Neutrophil (primary cell): Measurements from ENCODE around the gene FAM3B.
"Not testable (repeated sequence)": the region's sequence is repeated elsewhere in the genome, so short reads cannot be mapped to it uniquely, and the experiment has no call there.

Source experiments
- H3K27ac ChIP-seq: fragments of 200-600 bp; sonication (generic); 2 replicates; pipeline ENCODE4 v1.5.1; 2016; ENCODE audit warnings: mild to moderate bottlenecking, moderate library complexity
- H3K27me3 ChIP-seq: fragments of 200-600 bp; sonication (generic); 2 replicates; pipeline ENCODE4 v1.6.0; 2016; ENCODE audit warnings: mild to moderate bottlenecking
- H3K36me3 ChIP-seq: fragments of 200-600 bp; sonication (generic); 2 replicates; pipeline ENCODE4 v1.5.1; 2017
- H3K4me1 ChIP-seq, 2 experiments: fragments of 200-600 bp in 1 of 2; sonication (generic) in 1 of 2; 1 replicate in 1 of 2; 2 replicates in 1 of 2; pipeline versions ENCODE4 v1.5.1 to v1.6.1; 2013 to 2016; ENCODE audit warnings: low read depth in 1 of 2, low read length in 1 of 2, mild to moderate bottlenecking in 1 of 2, moderate library complexity in 1 of 2; ENCODE audit not compliant: control insufficient read depth in 1 of 2, insufficient read depth in 1 of 2
- H3K4me3 ChIP-seq, 2 experiments: fragments of 200-600 bp in 1 of 2; sonication (generic) in 1 of 2; 1 replicate in 1 of 2; 2 replicates in 1 of 2; pipeline ENCODE4 v1.5.1; 2013 to 2016; ENCODE audit warnings: low read depth in 1 of 2, low read length in 1 of 2, mild to moderate bottlenecking in 1 of 2, moderate library complexity in 1 of 2
- H3K9me3 ChIP-seq: fragments of 200-600 bp; sonication (generic); 2 replicates; pipeline ENCODE4 v1.5.1; 2016
- CTCF ChIP-seq: fragments of 200-600 bp; sonication (generic); IDR thresholded peaks from 2 replicates; pipeline ENCODE4 v1.5.1; 2016; ENCODE audit warnings: antibody characterized with exemption

The FAM3B gene

GRCh38 chr21:41358193-41359166, 41.9 kb downstream of the FAM3B start:
- Histone ChIP-seq H3K4me1 (peaks cover 36 to 42% of the 10 kb centered on the region in 2 experiments), H3K27me3 (no peaks in the 10 kb centered on the region), H3K27ac (no peak overlapping the region), H3K4me3 (no peak overlapping the region), H3K9me3 (no peaks in the 10 kb centered on the region), H3K36me3 (peaks cover 4% of the 10 kb centered on the region)
- TF ChIP-seq CTCF, result no peak

GRCh38 chr21:41359286-41359685, 42.7 kb downstream of the FAM3B start:
- Histone ChIP-seq H3K27ac (no peak overlapping the region), H3K4me3 (no peak overlapping the region), H3K36me3 (peaks cover 12% of the 10 kb centered on the region), H3K4me1 (peaks cover 44 to 50% of the 10 kb centered on the region in 2 experiments), H3K27me3 (no peaks in the 10 kb centered on the region), H3K9me3 (no peaks in the 10 kb centered on the region)
- no peak for TF ChIP-seq CTCF

GRCh38 chr21:41359754-41360071, 43.1 kb downstream of the FAM3B start:
- H3K9me3 ChIP-seq, H3K4me3 ChIP-seq, H3K27me3 ChIP-seq: not testable (repeated sequence)
- H3K27ac ChIP-seq, result peak overlapping the region; percentile 95
- peaks cover 16% of the 10 kb centered on the region for H3K36me3 ChIP-seq
- H3K4me1 ChIP-seq, result peaks cover 48 to 55% of the 10 kb centered on the region in 2 experiments

GRCh38 chr21:41360072-41360821, 43.6 kb downstream of the FAM3B start:
- H3K36me3 ChIP-seq, result peaks cover 22% of the 10 kb centered on the region

GRCh38 chr21:41361053-41361785, 44.6 kb downstream of the FAM3B start:
- Histone ChIP-seq H3K4me1 (peaks cover 55 to 61% of the 10 kb centered on the region in 2 experiments), H3K9me3 (no peaks in the 10 kb centered on the region), H3K4me3 (peak overlapping the region; percentile 74 to 89), H3K36me3 (peaks cover 32% of the 10 kb centered on the region), H3K27me3 (no peaks in the 10 kb centered on the region), H3K27ac (peak overlapping the region; percentile 95)
- no peak for TF ChIP-seq CTCF

More at GRCh38 chr21:41360072-41360821, 43.6 kb downstream of the FAM3B start:
- TF ChIP-seq CTCF, result no peak
- Histone ChIP-seq H3K27me3 (no peaks in the 10 kb centered on the region), H3K4me3 (no peak overlapping the region), H3K9me3 (no peaks in the 10 kb centered on the region), H3K27ac (peak overlapping the region; percentile 95), H3K4me1 (peaks cover 48 to 55% of the 10 kb centered on the region in 2 experiments)
